ENCODE results near the gene TBC1D4. TPM values are rescaled to one million over a fixed set of nuclear protein-coding genes. Genes with fewer than 3 reads are reported as not detected.

The TBC1D4 gene
- total and polyA plus RNA-seq, 2 experiments from 2014 or later: 18.7 to 38.2 TPM

GRCh38 chr13:75395901-75396300, 86.1 kb downstream of the TBC1D4 start:
- Histone ChIP-seq H3F3A (replicated peaks; ENCODE audit: low read depth) (no peaks in the 10 kb centered on the region), H3K36me3 (ENCODE audit: insufficient read depth) (no peaks in the 10 kb centered on the region), H4K20me1 (replicated peaks; ENCODE audit: insufficient read depth) (no peaks in the 10 kb centered on the region; the same call in 1 of the 2 replicates), H3K79me2 (replicated peaks; ENCODE audit: insufficient read depth) (peaks cover 23% of the 10 kb centered on the region; the same call in 1 of the 2 replicates), H3K4me3 (no peak overlapping the region), H3K9me2 (ENCODE audit: insufficient read depth) (no peaks in the 10 kb centered on the region), H3K4me2 (no peak overlapping the region), H3K27me3 (ENCODE audit: insufficient read depth) (no peaks in the 10 kb centered on the region), H3K4me1 (ENCODE audit: insufficient read depth) (no peaks in the 10 kb centered on the region), H2AFZ (no peak overlapping the region), H3K27ac (ENCODE audit: low read depth) (no peak overlapping the region)
- Mint-ChIP-seq H3K27ac (no peak overlapping the region), H3K27me3 (ENCODE audit: insufficient read depth, low read depth, poor library complexity) (peaks cover 2% of the 10 kb centered on the region), H3K9me3 (peaks cover 3% of the 10 kb centered on the region; the same call in 1 of the 3 replicates), H3K4me1 (peaks cover 4% of the 10 kb centered on the region; the same call in 1 of the 3 replicates), H3K4me3 (no peak overlapping the region), H3K36me3 (ENCODE audit: low read depth) (peaks cover 4% of the 10 kb centered on the region; the same call in 1 of the 3 replicates)
- no peak for TF ChIP-seq NANOG (IDR thresholded peaks at IDR 0.05; ENCODE audit: borderline replicate concordance)
- no peak for TF ChIP-seq JUNB (IDR thresholded peaks at IDR 0.05; ENCODE audit: unreplicated experiment)
- TF ChIP-seq ZNF114 (CRISPR knock-in tag; IDR thresholded peaks at IDR 0.05): no peak
- TF ChIP-seq CREB1 (CRISPR knock-in tag; IDR thresholded peaks at IDR 0.05; ENCODE audit: low read depth): no peak
- no peak for TF ChIP-seq CTCF (conservative IDR thresholded peaks at IDR 0.05; ENCODE audit: low read depth in 2 of 2)
- TF ChIP-seq ETS1 (IDR thresholded peaks at IDR 0.05): no peak
- no peak for TF ChIP-seq EZH2 (IDR thresholded peaks at IDR 0.05; ENCODE audit: low read depth, unreplicated experiment)
- TF ChIP-seq REST (IDR thresholded peaks at IDR 0.05; ENCODE audit: unreplicated experiment): no peak
- no peak for TF ChIP-seq POLR2AphosphoS5 (IDR thresholded peaks at IDR 0.05; ENCODE audit: low read depth)
- DNase-seq (ENCODE audit: low spot score) (no peak), ATAC-seq (no peak)

GRCh38 chr13:75395066-75395465, 86.9 kb downstream of the TBC1D4 start:
- no peak for ATAC-seq
- Histone ChIP-seq H3K27ac (ENCODE audit: low read depth) (no peak overlapping the region), H3K4me2 (no peak overlapping the region), H3K27me3 (ENCODE audit: insufficient read depth) (no peaks in the 10 kb centered on the region), H3K9me2 (ENCODE audit: insufficient read depth) (no peaks in the 10 kb centered on the region), H3F3A (replicated peaks; ENCODE audit: low read depth) (no peaks in the 10 kb centered on the region), H2AFZ (no peak overlapping the region), H3K4me3 (no peak overlapping the region), H4K20me1 (replicated peaks; ENCODE audit: insufficient read depth) (no peaks in the 10 kb centered on the region; the same call in 1 of the 2 replicates), H3K4me1 (ENCODE audit: insufficient read depth) (no peaks in the 10 kb centered on the region), H3K36me3 (ENCODE audit: insufficient read depth) (no peaks in the 10 kb centered on the region), H3K79me2 (replicated peaks; ENCODE audit: insufficient read depth) (peaks cover 21% of the 10 kb centered on the region; the same call in 1 of the 2 replicates)
- Mint-ChIP-seq H3K4me3 (no peak overlapping the region), H3K27me3 (ENCODE audit: insufficient read depth, low read depth, poor library complexity) (no peaks in the 10 kb centered on the region), H3K9me3 (peaks cover 1% of the 10 kb centered on the region; the same call in 1 of the 3 replicates), H3K4me1 (peaks cover 4% of the 10 kb centered on the region; the same call in 1 of the 3 replicates), H3K36me3 (ENCODE audit: low read depth) (peaks cover 1% of the 10 kb centered on the region; the same call in 1 of the 3 replicates), H3K27ac (no peak overlapping the region)
- no peak for DNase-seq (ENCODE audit: low spot score)
- TF ChIP-seq CREB1 (CRISPR knock-in tag; IDR thresholded peaks at IDR 0.05; ENCODE audit: low read depth) (no peak), EZH2 (IDR thresholded peaks at IDR 0.05; ENCODE audit: low read depth, unreplicated experiment) (no peak), ETS1 (IDR thresholded peaks at IDR 0.05) (no peak)
